NB4 (cell line): Measurements from ENCODE around the gene CWF19L1.

ENCODE experiments used
- DNase-seq: peaks from one replicate; pipeline ENCODE4 v3.0.0; 2010; ENCODE audit warnings: low read depth
- H3K4me3 ChIP-seq: one replicate; pipeline ENCODE4 v1.5.1; 2011; ENCODE audit warnings: mild to moderate bottlenecking, low read depth, low read length, moderate library complexity
- MYC ChIP-seq: IDR thresholded peaks from 2 replicates; pipeline ENCODE4 v1.6.1; 2011; ENCODE audit warnings: low read depth, low read length
- POLR2A ChIP-seq: IDR thresholded peaks from 2 replicates; pipeline ENCODE4 v1.6.1; 2011; ENCODE audit warnings: mild to moderate bottlenecking; ENCODE audit not compliant: insufficient read length; ENCODE audit errors: extremely low read depth
- TF ChIP-seq, protein P1 (sequence below): IDR thresholded peaks from 2 replicates; pipeline ENCODE4 v1.6.1; 2011; ENCODE audit warnings: low read depth, low read length
- TF ChIP-seq, protein P2 (sequence below): IDR thresholded peaks from one replicate; pipeline ENCODE4 v1.5.1; 2012; ENCODE audit warnings: low read depth, low read length

Gene CWF19L1

DNA sequence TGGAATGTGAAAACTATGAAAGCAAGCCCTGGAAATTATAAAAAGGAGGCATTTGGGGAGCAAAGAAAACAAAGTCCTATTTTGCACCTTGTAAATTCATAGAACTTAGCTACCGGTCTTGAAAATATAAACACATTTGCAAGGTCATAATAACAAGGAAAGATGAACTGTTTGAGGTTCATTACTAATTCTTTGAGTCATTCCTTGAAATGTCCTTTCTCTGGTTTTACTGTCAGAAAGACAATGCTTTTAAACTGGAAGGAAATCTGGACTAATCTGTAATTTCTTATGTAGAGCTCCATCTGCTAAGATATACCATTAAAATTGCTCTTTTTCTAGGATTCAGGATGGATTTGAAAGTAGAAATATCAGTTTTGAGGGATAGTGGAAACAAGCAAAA is 83.0 kb downstream of the CWF19L1 start:
- H3K4me3 ChIP-seq: peak overlapping the region; percentile 79
- no peak for TF ChIP-seq MYC
- TF ChIP-seq, protein P1, sequence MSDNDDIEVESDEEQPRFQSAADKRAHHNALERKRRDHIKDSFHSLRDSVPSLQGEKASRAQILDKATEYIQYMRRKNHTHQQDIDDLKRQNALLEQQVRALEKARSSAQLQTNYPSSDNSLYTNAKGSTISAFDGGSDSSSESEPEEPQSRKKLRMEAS: no peak
- TF ChIP-seq, protein P2, sequence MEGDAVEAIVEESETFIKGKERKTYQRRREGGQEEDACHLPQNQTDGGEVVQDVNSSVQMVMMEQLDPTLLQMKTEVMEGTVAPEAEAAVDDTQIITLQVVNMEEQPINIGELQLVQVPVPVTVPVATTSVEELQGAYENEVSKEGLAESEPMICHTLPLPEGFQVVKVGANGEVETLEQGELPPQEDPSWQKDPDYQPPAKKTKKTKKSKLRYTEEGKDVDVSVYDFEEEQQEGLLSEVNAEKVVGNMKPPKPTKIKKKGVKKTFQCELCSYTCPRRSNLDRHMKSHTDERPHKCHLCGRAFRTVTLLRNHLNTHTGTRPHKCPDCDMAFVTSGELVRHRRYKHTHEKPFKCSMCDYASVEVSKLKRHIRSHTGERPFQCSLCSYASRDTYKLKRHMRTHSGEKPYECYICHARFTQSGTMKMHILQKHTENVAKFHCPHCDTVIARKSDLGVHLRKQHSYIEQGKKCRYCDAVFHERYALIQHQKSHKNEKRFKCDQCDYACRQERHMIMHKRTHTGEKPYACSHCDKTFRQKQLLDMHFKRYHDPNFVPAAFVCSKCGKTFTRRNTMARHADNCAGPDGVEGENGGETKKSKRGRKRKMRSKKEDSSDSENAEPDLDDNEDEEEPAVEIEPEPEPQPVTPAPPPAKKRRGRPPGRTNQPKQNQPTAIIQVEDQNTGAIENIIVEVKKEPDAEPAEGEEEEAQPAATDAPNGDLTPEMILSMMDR: no peak
- TF ChIP-seq POLR2A: no peak
- DNase-seq: no peak

DNA sequence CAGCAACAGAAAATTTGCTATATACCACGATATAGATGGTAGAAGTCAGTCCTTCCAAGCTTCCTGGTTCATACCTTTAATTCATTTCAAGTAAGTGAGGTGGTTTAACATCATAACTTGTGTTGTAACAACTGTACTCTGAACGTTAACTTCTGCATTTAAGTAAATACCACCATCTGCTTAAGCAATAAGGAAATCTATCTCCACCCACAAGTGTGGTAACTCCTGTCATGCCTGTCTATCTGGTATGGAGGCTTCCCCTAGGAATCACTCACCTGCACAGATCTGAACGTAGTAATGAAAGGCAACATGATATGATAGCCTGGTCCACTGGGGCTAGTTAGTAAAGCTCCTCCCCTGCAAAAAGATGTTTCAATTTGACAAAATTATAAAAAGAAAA is 84.0 kb downstream of the CWF19L1 start:
- peak overlapping the region; percentile 79 for H3K4me3 ChIP-seq
- DNase-seq: peak; percentile 92

DNA sequence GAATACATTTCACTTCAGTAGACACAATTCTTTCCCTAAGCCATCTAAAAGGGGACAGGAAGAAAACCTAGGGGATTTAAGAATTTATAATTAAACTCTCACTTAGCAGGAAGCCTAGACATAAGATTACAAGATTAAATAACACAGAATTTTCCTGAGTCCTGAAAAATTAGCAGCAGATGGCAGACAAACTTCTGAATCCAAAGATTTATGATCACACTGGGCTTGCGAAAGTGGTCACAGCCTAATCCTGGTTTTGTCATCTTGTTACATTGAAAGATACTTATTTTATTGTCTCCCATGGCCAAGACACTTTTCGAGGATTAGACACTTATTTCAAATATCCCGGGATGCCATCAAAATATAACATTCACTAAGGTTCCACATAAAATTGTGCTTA is 84.5 kb downstream of the CWF19L1 start:
- TF ChIP-seq, protein P1: no peak
- TF ChIP-seq POLR2A: no peak
- no peak for TF ChIP-seq MYC
- TF ChIP-seq, protein P2: no peak
- H3K4me3 ChIP-seq: peak overlapping the region; percentile 79
- no peak for DNase-seq

More for the DNA sequence above, 84.0 kb downstream of the CWF19L1 start:
- TF ChIP-seq POLR2A: peak; percentile 53
- TF ChIP-seq, protein P2: no peak
- peak; percentile 69; the same call in 1 of the 2 replicates for TF ChIP-seq MYC
- TF ChIP-seq, protein P1: peak; percentile 73; the same call in 1 of the 2 replicates
